CD4-positive, alpha-beta T cell treated with Interleukin-17A for 1 hour (primary cell): ENCODE measurements around the gene LPCAT3.

Source experiments
- DNase-seq: peaks from one replicate; pipeline ENCODE4 v3.0.0-alpha.2; 2020

LPCAT3 gene

GRCh38 chr12:6950811-6951540 lies 67.3 kb downstream of the LPCAT3 start, which contains the start of gene PTPN6:
TSS of gene PTPN6 (plus strand) at chr12:6951356. CDS start at chr12:6951513, 157 bp downstream.
- peak; percentile 68 for DNase-seq

- DNase-seq = peak; percentile 60
Measured at GRCh38 chr12:6950401-6950801, 67.9 kb downstream of the LPCAT3 start.

GRCh38 chr12:6948873-6949594 lies 69.2 kb downstream of the LPCAT3 start:
- DNase-seq = peak; percentile 66

- DNase-seq = no peak
Measured at GRCh38 chr12:6947615-6948014, 70.7 kb downstream of the LPCAT3 start.

- no peak for DNase-seq
Measured at GRCh38 chr12:6946920-6947374, 71.3 kb downstream of the LPCAT3 start.

GRCh38 chr12:6946033-6946919 lies 72.0 kb downstream of the LPCAT3 start:
- DNase-seq = peak; percentile 79

- DNase-seq = no peak
Measured at GRCh38 chr12:6945613-6946012, 72.7 kb downstream of the LPCAT3 start.

- peak; percentile 91 for DNase-seq
Measured at GRCh38 chr12:6944381-6945186, 73.7 kb downstream of the LPCAT3 start.

- DNase-seq = peak; percentile 92
Measured at GRCh38 chr12:6943722-6944380, 74.4 kb downstream of the LPCAT3 start, which contains the start of the genes C12orf57 and RNU7-1. TSS of gene C12orf57 (plus strand) at chr12:6944022. CDS start at chr12:6944122, 100 bp downstream. TSS of gene RNU7-1 (plus strand) at chr12:6943816.

GRCh38 chr12:6943389-6943721 lies 74.9 kb downstream of the LPCAT3 start:
- DNase-seq = peak; percentile 94

GRCh38 chr12:6942331-6942665 lies 76.0 kb downstream of the LPCAT3 start:
- peak; percentile 18 for DNase-seq

- DNase-seq = no peak
Measured at GRCh38 chr12:6941782-6942181, 76.5 kb downstream of the LPCAT3 start.

GRCh38 chr12:6941267-6941666 lies 77.0 kb downstream of the LPCAT3 start:
- no peak for DNase-seq

GRCh38 chr12:6939191-6939540 lies 79.1 kb downstream of the LPCAT3 start:
- DNase-seq = no peak

- no peak for DNase-seq
Measured at GRCh38 chr12:6938353-6939190, 79.7 kb downstream of the LPCAT3 start.

GRCh38 chr12:6937481-6938352 lies 80.6 kb downstream of the LPCAT3 start:
- peak; percentile 96 for DNase-seq

- DNase-seq = peak; percentile 60
Measured at GRCh38 chr12:6936636-6937480, 81.4 kb downstream of the LPCAT3 start.

- DNase-seq = no peak
Measured at GRCh38 chr12:6936194-6936635, 82.1 kb downstream of the LPCAT3 start.
